Measurements from ENCODE around the gene SLC2A4RG. TPM values are rescaled to one million over a fixed set of nuclear protein-coding genes. Genes with fewer than 3 reads are reported as not detected.

SLC2A4RG gene
- total and polyA plus RNA-seq, 2 of the 13 experiments (the other 11 are each of a cell fraction or from before 2014, with no cell fraction given) = 91.4 to 95.9 TPM

GRCh38 chr20:63744574-63745423 lies 5.2 kb downstream of the SLC2A4RG start (continued):
- TF ChIP-seq DPF2 (CRISPR knock-in tag; IDR thresholded peaks at IDR 0.05; ENCODE audit: borderline replicate concordance, low read depth) = peak; percentile 43; the same call in 1 of the 2 replicates
- TF ChIP-seq ZNF383 (CRISPR knock-in tag; IDR thresholded peaks at IDR 0.05; ENCODE audit: borderline replicate concordance) = 0 out of 2 replicates have a peak, but pooled peaks have one; percentile 9
- no peak for TF ChIP-seq TEAD3 (CRISPR knock-in tag; optimal IDR thresholded peaks at IDR 0.05; ENCODE audit: borderline replicate concordance)
- 0 out of 2 replicates have a peak, but pooled peaks have one; percentile 12 for TF ChIP-seq ZNF629 (CRISPR knock-in tag; conservative IDR thresholded peaks at IDR 0.05)
- TF ChIP-seq AHR (CRISPR knock-in tag; IDR thresholded peaks at IDR 0.05) = peak; percentile 78; the same call in 1 of the 2 replicates
- no peak for TF ChIP-seq CERS6 (CRISPR knock-in tag; IDR thresholded peaks at IDR 0.05)
- TF ChIP-seq ZNF160 (CRISPR knock-in tag; IDR thresholded peaks at IDR 0.05) = peak; percentile 22; the same call in 1 of the 2 replicates
- TF ChIP-seq HNF4A (CRISPR knock-in tag; IDR thresholded peaks at IDR 0.05) = peak; percentile 55; the same call in 1 of the 2 replicates
- no peak for TF ChIP-seq NFIB (CRISPR knock-in tag; IDR thresholded peaks at IDR 0.05; ENCODE audit: borderline replicate concordance)
- peak; percentile 12; the same call in 1 of the 2 replicates for TF ChIP-seq CTCF (CRISPR knock-in tag; IDR thresholded peaks at IDR 0.05)
- TF ChIP-seq NR2C2 (CRISPR knock-in tag; IDR thresholded peaks at IDR 0.05; ENCODE audit: borderline replicate concordance) = 0 out of 2 replicates have a peak, but pooled peaks have one; percentile 41
- TF ChIP-seq AHDC1 (CRISPR knock-in tag; IDR thresholded peaks at IDR 0.05; ENCODE audit: borderline replicate concordance) = no peak
- TF ChIP-seq MYC (CRISPR knock-in tag; IDR thresholded peaks at IDR 0.05; ENCODE audit: borderline replicate concordance) = peak; percentile 52; the same call in 1 of the 2 replicates
- no peak for TF ChIP-seq ZNF484 (CRISPR knock-in tag; IDR thresholded peaks at IDR 0.05; ENCODE audit: borderline replicate concordance, low read depth)
- TF ChIP-seq JUN (CRISPR knock-in tag; IDR thresholded peaks at IDR 0.05) = peak; percentile 62
- TF ChIP-seq KDM2A (CRISPR knock-in tag; IDR thresholded peaks at IDR 0.05; ENCODE audit: borderline replicate concordance, low read depth) = peak; percentile 92
- no peak for TF ChIP-seq DNMT1 (CRISPR knock-in tag; IDR thresholded peaks at IDR 0.05)
- peak; percentile 74; the same call in 1 of the 2 replicates for TF ChIP-seq HINFP (CRISPR knock-in tag; IDR thresholded peaks at IDR 0.05; ENCODE audit: low read depth)

Data from HepG2 (cell line).